HepG2 (cell line): ENCODE results near the gene UBP1. TPM values are rescaled to one million over a fixed set of nuclear protein-coding genes. Genes with fewer than 3 reads are reported as not detected.

Source experiments
- AKAP8 ChIP-seq: sonication (generic); formaldehyde crosslinking; IDR thresholded peaks from 2 replicates; pipeline ENCODE4 v1.5.1; 2020; ENCODE audit warnings: mild to moderate bottlenecking, missing genetic modification reagents
- ELF4 ChIP-seq: sonication (generic); formaldehyde crosslinking; IDR thresholded peaks from 2 replicates; pipeline ENCODE4 v1.5.0; 2020; ENCODE audit warnings: missing genetic modification reagents, mild to moderate bottlenecking, moderate library complexity, borderline replicate concordance
- KLF13 ChIP-seq: sonication (generic); formaldehyde crosslinking; IDR thresholded peaks from 2 replicates; pipeline ENCODE4 v1.4.0; 2020; ENCODE audit warnings: mild to moderate bottlenecking, missing genetic modification reagents
- MLXIP ChIP-seq: sonication (generic); formaldehyde crosslinking; IDR thresholded peaks from 2 replicates; pipeline ENCODE4 v1.9.0; 2021; ENCODE audit warnings: missing genetic modification reagents, borderline replicate concordance
- NCOA5 ChIP-seq: sonication (generic); formaldehyde crosslinking; IDR thresholded peaks from 2 replicates; pipeline ENCODE4 v1.4.0; 2020; ENCODE audit warnings: missing genetic modification reagents
- NR2C2 ChIP-seq: sonication (generic); formaldehyde crosslinking; IDR thresholded peaks from 2 replicates; pipeline ENCODE4 v1.4.0; 2020; ENCODE audit warnings: missing genetic modification reagents, mild to moderate bottlenecking, moderate library complexity, borderline replicate concordance
- RCOR2 ChIP-seq: IDR thresholded peaks from 2 replicates; pipeline ENCODE4 v1.6.1; 2016; ENCODE audit warnings: missing biosample characterization, missing genetic modification reagents
- RERE ChIP-seq: IDR thresholded peaks from 2 replicates; pipeline ENCODE4 v1.6.1; 2016; ENCODE audit warnings: low read depth, missing genetic modification reagents, missing compliant biosample characterization
- SRF ChIP-seq: IDR thresholded peaks from 2 replicates; pipeline ENCODE4 v1.6.1; 2011; ENCODE audit warnings: mild to moderate bottlenecking, low read depth, low read length, moderate library complexity
- TBP ChIP-seq: sonication (generic); formaldehyde crosslinking; IDR thresholded peaks from 2 replicates; pipeline ENCODE4 v1.5.0; 2020; ENCODE audit warnings: missing genetic modification reagents
- TBX2 ChIP-seq: sonication (generic); formaldehyde crosslinking; IDR thresholded peaks from 2 replicates; pipeline ENCODE4 v1.5.0; 2020; ENCODE audit warnings: missing genetic modification reagents, mild to moderate bottlenecking, borderline replicate concordance
- THAP7 ChIP-seq: sonication (generic); formaldehyde crosslinking; IDR thresholded peaks from 2 replicates; pipeline ENCODE4 v1.8.1; 2023; ENCODE audit warnings: mild to moderate bottlenecking, missing genetic modification reagents
- YY1 ChIP-seq: IDR thresholded peaks from 2 replicates; pipeline ENCODE4 v1.6.1; 2011; ENCODE audit warnings: low read length, low read depth, moderate library complexity, mild to moderate bottlenecking; ENCODE audit not compliant: insufficient read depth, insufficient replicate concordance
- ZBTB42 ChIP-seq: sonication (generic); formaldehyde crosslinking; IDR thresholded peaks from 2 replicates; pipeline ENCODE4 v1.5.0; 2020; ENCODE audit warnings: mild to moderate bottlenecking, missing genetic modification reagents
- ZFAT ChIP-seq: sonication (generic); formaldehyde crosslinking; conservative IDR thresholded peaks from 2 replicates; pipeline ENCODE4 v1.8.1; 2023; ENCODE audit warnings: missing genetic modification reagents, inconsistent platforms
- ZNF180 ChIP-seq: sonication (generic); formaldehyde crosslinking; IDR thresholded peaks from 2 replicates; pipeline ENCODE4 v1.4.0; 2020; ENCODE audit warnings: low read depth, missing genetic modification reagents, borderline replicate concordance
- ZNF274 ChIP-seq: sonication (generic); formaldehyde crosslinking; IDR thresholded peaks from 2 replicates; pipeline ENCODE4 v1.5.1; 2020; ENCODE audit warnings: mild to moderate bottlenecking, missing genetic modification reagents
- ZNF317 ChIP-seq: sonication (generic); formaldehyde crosslinking; IDR thresholded peaks from 2 replicates; pipeline ENCODE4 v1.5.0; 2020; ENCODE audit warnings: mild to moderate bottlenecking, missing genetic modification reagents
- ZNF326 ChIP-seq: sonication (generic); formaldehyde crosslinking; IDR thresholded peaks from 2 replicates; pipeline ENCODE4 v1.4.0; 2020; ENCODE audit warnings: missing genetic modification reagents, borderline replicate concordance
- ZNF841 ChIP-seq: sonication (generic); formaldehyde crosslinking; IDR thresholded peaks from 2 replicates; pipeline ENCODE4 v1.8.1; 2023; ENCODE audit warnings: missing genetic modification reagents, borderline replicate concordance
- ZSCAN12 ChIP-seq: sonication (generic); formaldehyde crosslinking; IDR thresholded peaks from 2 replicates; pipeline ENCODE4 v1.9.0; 2021; ENCODE audit warnings: mild to moderate bottlenecking, missing genetic modification reagents
- polyA plus RNA-seq, 8 experiments: library from polyadenylated mRNA; depleted of rRNA in 3 of 8; stranded (reverse) in 7 of 8; unstranded in 1 of 8; fragments of >200 nt; fragmentation: Illumina TruSeq in 4 of 8; extraction: Trizol in 4 of 8; gene quantifications; 2 replicates each; pipeline versions ENCODE4 v1.2.1 to v1.2.3, GENCODE V29; 2011 to 2016; ENCODE audit warnings: low read depth in 4 of 8, missing spikeins in 1 of 8, mixed read lengths in 1 of 8; ENCODE audit not compliant: insufficient read depth in 1 of 8
- total RNA-seq, 5 experiments: library from RNA; depleted of rRNA; stranded (reverse); fragments of >200 nt; fragmentation: Illumina TruSeq; extraction: Trizol; gene quantifications; 2 replicates each; pipeline ENCODE4 v1.2.3, GENCODE V29; 2016; ENCODE audit warnings: low read depth in 1 of 5

UBP1 gene
- total and polyA plus RNA-seq, 2 of the 13 experiments (the other 11 are each of a cell fraction or from before 2014, with no cell fraction given) = 48.3 to 79.9 TPM

GRCh38 chr3:33441225-33441976 is 1.2 kb upstream of the UBP1 start (continued):
- TF ChIP-seq ZNF841 (CRISPR knock-in tag) (no peak), MLXIP (CRISPR knock-in tag) (no peak), ZBTB42 (CRISPR knock-in tag) (no peak), SRF (no peak), ZNF326 (CRISPR knock-in tag) (no peak), TBP (CRISPR knock-in tag) (no peak), NR2C2 (CRISPR knock-in tag) (no peak), THAP7 (no peak), ZSCAN12 (CRISPR knock-in tag) (no peak), TBX2 (CRISPR knock-in tag) (0 out of 2 replicates have a peak, but pooled peaks have one; percentile 38), ZNF317 (CRISPR knock-in tag) (no peak; the same call in 1 of the 2 replicates), AKAP8 (CRISPR knock-in tag) (no peak), RCOR2 (CRISPR knock-in tag) (no peak; the same call in 1 of the 2 replicates), ZFAT (CRISPR knock-in tag) (no peak), ELF4 (CRISPR knock-in tag) (no peak), ZNF180 (CRISPR knock-in tag) (no peak), ZNF274 (CRISPR knock-in tag) (no peak), KLF13 (CRISPR knock-in tag) (no peak), YY1 (no peak), RERE (CRISPR knock-in tag) (no peak), NCOA5 (no peak)
